Liver (tissue), 9 donors: ENCODE measurements around the gene ATM. TPM values are rescaled to one million over a fixed set of nuclear protein-coding genes. Genes with fewer than 3 reads are reported as not detected.
"Not testable (repeated sequence)": the region's sequence is repeated elsewhere in the genome, so short reads cannot be mapped to it uniquely, and the experiment has no call there.

Experiments used
- DNase-seq: peaks from one replicate; pipeline ENCODE4 v3.0.0-alpha.2; 2017; ENCODE audit warnings: low spot score
- H3K27ac ChIP-seq, 2 donors: one replicate each; pipeline ENCODE4 v1.7.0; 2013; ENCODE audit warnings: inconsistent platforms in 2 of 2, low read length in 2 of 2, control low read depth in 1 of 2, low read depth in 1 of 2, mild to moderate bottlenecking in 1 of 2
- H3K27me3 ChIP-seq, 4 donors: one replicate each; pipeline versions ENCODE4 v1.6.1 to v1.7.0; 2013; ENCODE audit warnings: low read length in 3 of 4, inconsistent platforms in 1 of 4, mild to moderate bottlenecking in 1 of 4, moderate library complexity in 1 of 4; ENCODE audit not compliant: control insufficient read depth in 4 of 4, insufficient read depth in 4 of 4
- H3K36me3 ChIP-seq, 4 donors: one replicate each; pipeline versions ENCODE4 v1.6.1 to v1.7.0; 2013; ENCODE audit warnings: low read length in 3 of 4, mild to moderate bottlenecking in 3 of 4, low read depth in 1 of 4, moderate library complexity in 1 of 4; ENCODE audit not compliant: control insufficient read depth in 4 of 4, insufficient read depth in 3 of 4
- H3K4me1 ChIP-seq, 4 donors: one replicate each; pipeline versions ENCODE4 v1.6.1 to v1.7.0; 2013; ENCODE audit warnings: low read length in 3 of 4, mild to moderate bottlenecking in 3 of 4, moderate library complexity in 1 of 4; ENCODE audit not compliant: control insufficient read depth in 4 of 4, insufficient read depth in 4 of 4
- H3K4me3 ChIP-seq, 3 donors: one replicate each; pipeline versions ENCODE4 v1.6.1 to v1.7.0; 2013; ENCODE audit warnings: low read length in 3 of 3, control low read depth in 1 of 3, low read depth in 1 of 3, mild to moderate bottlenecking in 1 of 3
- H3K9ac ChIP-seq, 2 donors: one replicate each; pipeline ENCODE4 v1.7.0; 2013; ENCODE audit warnings: low read length in 2 of 2, mild to moderate bottlenecking in 2 of 2, moderate library complexity in 2 of 2, control low read depth in 1 of 2, low read depth in 1 of 2
- H3K9me3 ChIP-seq, 4 donors: one replicate each; pipeline versions ENCODE4 v1.6.1 to v1.7.0; 2013; ENCODE audit warnings: low read length in 3 of 4; ENCODE audit not compliant: control insufficient read depth in 4 of 4
- ATF3 ChIP-seq: IDR thresholded peaks from 2 replicates; pipeline ENCODE4 v1.6.1; 2016; ENCODE audit warnings: antibody characterized with exemption
- CTCF ChIP-seq: fragments of 150-350 bp; IDR thresholded peaks from 2 replicates; pipeline ENCODE4 v1.5.1; 2017; ENCODE audit warnings: improper control_type of control experiment, low read depth, low read length; ENCODE audit not compliant: missing input control
- EGR1 ChIP-seq, 2 donors: IDR thresholded peaks; 2 replicates each; pipeline ENCODE4 v1.6.1; 2016 to 2018; ENCODE audit warnings: antibody characterized with exemption in 2 of 2, low read depth in 2 of 2
- FOXA1 ChIP-seq: IDR thresholded peaks from 2 replicates; pipeline ENCODE4 v1.6.1; 2016; ENCODE audit warnings: antibody characterized with exemption
- FOXA2 ChIP-seq: IDR thresholded peaks from 2 replicates; pipeline ENCODE4 v1.6.1; 2016; ENCODE audit warnings: antibody characterized with exemption
- GABPA ChIP-seq, 2 donors: IDR thresholded peaks in 1 of 2; conservative IDR thresholded peaks in 1 of 2; 2 replicates each; pipeline ENCODE4 v1.6.1; 2016; ENCODE audit warnings: antibody characterized with exemption in 2 of 2, mild to moderate bottlenecking in 1 of 2, moderate library complexity in 1 of 2
- HNF4A ChIP-seq, 2 donors: conservative IDR thresholded peaks; 2 replicates each; pipeline ENCODE4 v1.6.1; 2016; ENCODE audit warnings: antibody characterized with exemption in 2 of 2, mild to moderate bottlenecking in 2 of 2
- HNF4G ChIP-seq: IDR thresholded peaks from 2 replicates; pipeline ENCODE4 v1.6.1; 2016; ENCODE audit warnings: antibody characterized with exemption
- JUND ChIP-seq, 2 donors: IDR thresholded peaks; 2 replicates each; pipeline ENCODE4 v1.6.1; 2016; ENCODE audit warnings: antibody characterized with exemption in 2 of 2
- MAX ChIP-seq: IDR thresholded peaks from 2 replicates; pipeline ENCODE4 v1.6.1; 2016; ENCODE audit warnings: antibody characterized with exemption
- NR2F2 ChIP-seq: IDR thresholded peaks from 2 replicates; pipeline ENCODE4 v1.6.1; 2016; ENCODE audit warnings: antibody characterized with exemption
- RAD21 ChIP-seq, 2 donors: IDR thresholded peaks; 2 replicates each; pipeline ENCODE4 v1.6.1; 2016; ENCODE audit warnings: antibody characterized with exemption in 2 of 2, mild to moderate bottlenecking in 2 of 2
- RXRA ChIP-seq, 2 donors: IDR thresholded peaks; 2 replicates each; pipeline ENCODE4 v1.6.1; 2017 to 2018; ENCODE audit warnings: antibody characterized with exemption in 2 of 2, mild to moderate bottlenecking in 1 of 2
- SP1 ChIP-seq: IDR thresholded peaks from 2 replicates; pipeline ENCODE4 v1.6.1; 2018; ENCODE audit warnings: antibody characterized with exemption, mild to moderate bottlenecking
- TAF1 ChIP-seq: conservative IDR thresholded peaks from 2 replicates; pipeline ENCODE4 v1.6.1; 2016; ENCODE audit warnings: antibody characterized with exemption, mild to moderate bottlenecking
- YY1 ChIP-seq: IDR thresholded peaks from 2 replicates; pipeline ENCODE4 v1.6.1; 2016; ENCODE audit warnings: antibody characterized with exemption, mild to moderate bottlenecking
- ZBTB33 ChIP-seq: IDR thresholded peaks from 2 replicates; pipeline ENCODE4 v1.6.1; 2016; ENCODE audit warnings: antibody characterized with exemption
- WGBS: extraction: QIAGEN DNeasy Blood & Tissue Kit; methylation state at CpG from one replicate; pipeline ENCODE4 v1.1.7; 2013; 5-methylcytosine and 5-hydroxymethylcytosine counted together
- polyA plus RNA-seq, 2 donors: library from polyadenylated mRNA; stranded (reverse) in 1 of 2; unstranded in 1 of 2; fragments of 200-250 nt in 1 of 2; fragments of >200 nt in 1 of 2; fragmentation: Nextera tagmentation in 1 of 2; extraction: Ambion mirVana in 1 of 2; gene quantifications; one replicate each; pipeline versions ENCODE4 v1.2.1 to v1.2.3, GENCODE V29; 2013 to 2015
- total RNA-seq, 2 donors: library from RNA; depleted of rRNA; stranded (reverse); fragments of >200 nt; gene quantifications; one replicate each; pipeline ENCODE4 v1.2.3, GENCODE V29; 2014
- TF ChIP-seq, protein P1 (sequence below): IDR thresholded peaks from 2 replicates; pipeline ENCODE4 v1.6.1; 2016; ENCODE audit warnings: antibody characterized with exemption, mild to moderate bottlenecking
- donor health status: healthy.
- donor health status: healthy.
- donor health status: healthy.
- donor health status: healthy.
- donor health status: healthy.

ATM gene
- total and polyA plus RNA-seq, 4 donors, result 9.9 to 65.7 (median 20.9) TPM

- H3K9me3 ChIP-seq, result no peaks in the 10 kb centered on the region
Measured at GRCh38 chr11:108269583-108269982, 46.7 kb downstream of the ATM start.

GRCh38 chr11:108276985-108277616, 54.2 kb downstream of the ATM start:
- peaks cover 1 to 22% (median 10%) of the 10 kb centered on the region in 4 donors for H3K36me3 ChIP-seq
- not testable (repeated sequence) for H3K9me3 ChIP-seq, H3K4me1 ChIP-seq, H3K27ac ChIP-seq, H3K4me3 ChIP-seq, H3K9ac ChIP-seq, H3K27me3 ChIP-seq, DNase-seq
- WGBS, result 93% methylated on average over 13 of the region's 13 CpGs

More at GRCh38 chr11:108269583-108269982, 46.7 kb downstream of the ATM start:
- Histone ChIP-seq H3K9ac (no peak overlapping the region), H3K36me3 (peaks cover 4 to 18% (median 8%) of the 10 kb centered on the region in 4 donors), H3K27ac (no peak overlapping the region), H3K27me3 (no peaks in the 10 kb centered on the region), H3K4me3 (no peak overlapping the region), H3K4me1 (peaks cover 0 to 2% (median 0%) of the 10 kb centered on the region in 4 donors)
- TF ChIP-seq RAD21 (IDR thresholded peaks at IDR 0.05), result no peak
- TF ChIP-seq EGR1 (IDR thresholded peaks at IDR 0.05; ENCODE audit: low read depth in 2 of 2), result no peak
- no peak for TF ChIP-seq HNF4A (conservative IDR thresholded peaks at IDR 0.05)
- no peak for TF ChIP-seq HNF4G
- TF ChIP-seq TAF1, result no peak
- TF ChIP-seq JUND (IDR thresholded peaks at IDR 0.05), result no peak
- no peak for TF ChIP-seq ATF3
- TF ChIP-seq YY1, result no peak
- TF ChIP-seq GABPA (IDR thresholded peaks at IDR 0.05 in 1 of 2, conservative IDR thresholded peaks at IDR 0.05 in 1 of 2), result no peak
- TF ChIP-seq FOXA2, result no peak
- TF ChIP-seq NR2F2, result no peak
- no peak for TF ChIP-seq MAX
- TF ChIP-seq SP1, result no peak
- TF ChIP-seq, protein P1, sequence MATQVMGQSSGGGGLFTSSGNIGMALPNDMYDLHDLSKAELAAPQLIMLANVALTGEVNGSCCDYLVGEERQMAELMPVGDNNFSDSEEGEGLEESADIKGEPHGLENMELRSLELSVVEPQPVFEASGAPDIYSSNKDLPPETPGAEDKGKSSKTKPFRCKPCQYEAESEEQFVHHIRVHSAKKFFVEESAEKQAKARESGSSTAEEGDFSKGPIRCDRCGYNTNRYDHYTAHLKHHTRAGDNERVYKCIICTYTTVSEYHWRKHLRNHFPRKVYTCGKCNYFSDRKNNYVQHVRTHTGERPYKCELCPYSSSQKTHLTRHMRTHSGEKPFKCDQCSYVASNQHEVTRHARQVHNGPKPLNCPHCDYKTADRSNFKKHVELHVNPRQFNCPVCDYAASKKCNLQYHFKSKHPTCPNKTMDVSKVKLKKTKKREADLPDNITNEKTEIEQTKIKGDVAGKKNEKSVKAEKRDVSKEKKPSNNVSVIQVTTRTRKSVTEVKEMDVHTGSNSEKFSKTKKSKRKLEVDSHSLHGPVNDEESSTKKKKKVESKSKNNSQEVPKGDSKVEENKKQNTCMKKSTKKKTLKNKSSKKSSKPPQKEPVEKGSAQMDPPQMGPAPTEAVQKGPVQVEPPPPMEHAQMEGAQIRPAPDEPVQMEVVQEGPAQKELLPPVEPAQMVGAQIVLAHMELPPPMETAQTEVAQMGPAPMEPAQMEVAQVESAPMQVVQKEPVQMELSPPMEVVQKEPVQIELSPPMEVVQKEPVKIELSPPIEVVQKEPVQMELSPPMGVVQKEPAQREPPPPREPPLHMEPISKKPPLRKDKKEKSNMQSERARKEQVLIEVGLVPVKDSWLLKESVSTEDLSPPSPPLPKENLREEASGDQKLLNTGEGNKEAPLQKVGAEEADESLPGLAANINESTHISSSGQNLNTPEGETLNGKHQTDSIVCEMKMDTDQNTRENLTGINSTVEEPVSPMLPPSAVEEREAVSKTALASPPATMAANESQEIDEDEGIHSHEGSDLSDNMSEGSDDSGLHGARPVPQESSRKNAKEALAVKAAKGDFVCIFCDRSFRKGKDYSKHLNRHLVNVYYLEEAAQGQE, result no peak
- no peak for TF ChIP-seq FOXA1
- TF ChIP-seq RXRA (IDR thresholded peaks at IDR 0.05), result no peak
- TF ChIP-seq CTCF, result no peak
- no peak for TF ChIP-seq ZBTB33
- WGBS, result 93% methylated on average over 3 of the region's 3 CpGs
- DNase-seq, result no peak
